Embryonic facial prominence (tissue), 1 donor: ENCODE measurements around the gene PLD1.
"Not testable (repeated sequence)": the region's sequence is repeated elsewhere in the genome, so short reads cannot be mapped to it uniquely, and the experiment has no call there.

Source experiments
- DNase-seq: peaks from one replicate; pipeline ENCODE4 v3.0.0-alpha.2; 2016; ENCODE audit errors: extremely low spot score

Gene PLD1

DNA sequence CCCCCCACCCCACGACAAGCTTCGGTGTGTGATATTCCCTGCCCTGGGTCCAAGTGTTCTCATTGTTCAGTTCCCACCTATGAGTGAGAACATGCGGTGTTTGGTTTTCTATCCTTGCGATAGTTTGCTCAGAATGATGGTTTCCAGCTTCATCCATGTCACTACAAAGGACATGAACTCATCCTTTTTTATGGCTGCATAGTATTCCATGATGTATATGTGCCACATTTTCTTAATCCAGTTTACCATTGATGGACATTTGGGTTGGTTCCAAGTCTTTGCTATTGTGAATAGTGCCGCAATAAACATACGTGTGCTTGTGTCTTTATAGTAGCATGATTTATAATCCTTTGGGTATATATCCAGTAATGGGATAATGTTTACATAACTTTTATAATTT, 4.4 kb upstream of the PLD1 start:
- not testable (repeated sequence) for DNase-seq

- no peak for DNase-seq
Measured at GRCh38 chr3:171813897-171814460, 3.7 kb upstream of the PLD1 start.

- DNase-seq: no peak
Measured at GRCh38 chr3:171813278-171813896, 3.1 kb upstream of the PLD1 start.

- DNase-seq: no peak
Measured at GRCh38 chr3:171812811-171813210, 2.5 kb upstream of the PLD1 start.

DNA sequence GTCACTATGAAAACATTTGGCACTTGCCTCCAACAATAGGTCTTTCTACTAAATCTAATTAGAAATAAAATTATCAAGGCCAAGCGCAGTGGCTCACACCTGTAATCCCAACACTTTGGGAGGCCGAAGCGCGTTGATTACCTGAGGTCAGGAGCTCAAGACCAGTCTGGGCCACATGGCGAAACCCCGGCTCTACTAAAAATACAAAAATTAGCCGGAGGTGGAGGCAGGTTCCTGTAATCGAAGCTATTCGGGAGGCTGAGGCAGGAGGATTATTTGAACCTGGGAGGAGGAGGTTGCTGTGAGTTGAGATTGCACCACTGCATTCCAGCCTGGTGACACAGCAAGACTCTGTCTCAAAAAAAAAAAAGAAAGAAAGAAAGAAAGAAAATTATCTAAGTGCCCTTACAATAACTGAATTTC, 1.6 kb upstream of the PLD1 start:
- no peak for DNase-seq

GRCh38 chr3:171811295-171811912, 1.1 kb upstream of the PLD1 start:
- peak; percentile 74 for DNase-seq

GRCh38 chr3:171810629-171811294, 479 bp upstream of the PLD1 start:
- DNase-seq: no peak

DNA sequence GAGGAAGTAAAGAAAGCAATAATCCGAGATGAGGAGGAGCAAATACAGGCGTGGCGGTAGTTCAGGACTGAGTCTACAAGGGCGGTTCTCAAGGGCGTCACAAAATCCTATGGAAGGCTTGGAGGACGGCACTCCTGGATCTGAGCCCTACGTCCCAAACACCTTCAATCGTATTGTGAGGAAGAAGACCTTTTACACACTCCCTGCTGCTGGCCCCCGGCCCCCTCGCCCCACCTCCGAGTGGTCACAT, 747 bp downstream of the PLD1 start:
- no peak for DNase-seq

GRCh38 chr3:171807806-171808205, 2.5 kb downstream of the PLD1 start:
- DNase-seq: no peak

- DNase-seq: no peak
Measured at GRCh38 chr3:171807129-171807675, 3.1 kb downstream of the PLD1 start.

- no peak for DNase-seq
Measured at GRCh38 chr3:171806200-171807128, 3.8 kb downstream of the PLD1 start.

GRCh38 chr3:171805687-171806086, 4.6 kb downstream of the PLD1 start:
- DNase-seq: no peak

- DNase-seq: no peak
Measured at GRCh38 chr3:171804618-171805389, 5.5 kb downstream of the PLD1 start.

GRCh38 chr3:171803044-171803443, 7.2 kb downstream of the PLD1 start:
- DNase-seq: no peak

DNA sequence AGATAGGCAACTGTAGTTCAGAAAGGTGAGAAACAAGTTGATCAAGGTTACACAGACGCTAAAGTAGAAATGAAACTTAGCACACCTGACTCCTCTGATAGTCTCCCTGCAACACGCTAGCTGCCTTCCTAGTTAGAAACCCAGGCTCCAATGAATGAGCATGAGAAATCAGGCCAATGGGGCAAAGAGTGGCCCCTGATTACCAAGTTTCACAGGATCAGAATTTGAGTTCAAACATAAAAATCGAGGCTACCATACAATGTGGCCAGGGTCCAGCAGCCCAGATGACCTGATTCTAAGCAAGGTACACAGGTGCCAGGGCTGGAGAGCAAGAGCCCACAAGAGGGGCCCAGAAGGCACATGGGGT, 7.7 kb downstream of the PLD1 start:
- no peak for DNase-seq

DNA sequence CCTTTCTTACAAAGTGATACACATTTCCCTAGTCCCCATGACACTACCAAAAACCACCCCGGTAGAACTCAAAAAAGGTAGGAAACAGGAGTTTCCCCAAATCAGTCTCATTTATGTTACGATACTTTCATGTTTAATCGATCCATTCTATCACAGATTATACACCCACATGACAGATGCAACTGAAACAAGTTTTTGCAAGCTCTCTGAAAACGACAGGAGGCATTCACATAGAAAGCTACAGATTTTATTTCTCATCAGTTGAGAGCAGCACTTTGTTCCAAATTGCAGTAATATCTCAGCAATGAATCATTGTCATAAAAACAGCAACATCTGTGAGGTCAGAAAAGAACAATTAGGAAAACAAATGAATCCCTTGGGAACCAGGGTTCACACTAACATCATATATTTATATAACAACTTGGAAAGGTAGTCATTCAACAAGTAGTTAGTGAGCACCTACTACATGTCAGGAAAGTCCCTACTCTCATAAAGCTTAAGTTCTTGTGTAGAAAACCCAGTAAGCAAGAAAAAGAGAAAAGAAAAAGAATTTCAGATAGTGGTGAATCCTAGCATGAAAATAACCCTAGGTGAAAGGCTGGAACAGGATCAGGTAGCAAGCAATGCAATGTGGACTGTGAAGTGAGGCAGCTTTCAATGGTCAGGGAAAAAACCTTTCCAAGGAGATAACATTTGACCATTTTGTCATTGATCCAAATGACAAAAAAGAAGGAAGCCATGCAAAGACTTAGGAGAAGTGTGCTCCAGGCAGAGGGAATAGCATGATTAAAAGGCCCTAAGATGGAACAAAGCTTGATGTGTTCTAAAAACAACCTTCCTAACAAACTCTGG, 8.3 kb downstream of the PLD1 start:
- DNase-seq: no peak

DNA sequence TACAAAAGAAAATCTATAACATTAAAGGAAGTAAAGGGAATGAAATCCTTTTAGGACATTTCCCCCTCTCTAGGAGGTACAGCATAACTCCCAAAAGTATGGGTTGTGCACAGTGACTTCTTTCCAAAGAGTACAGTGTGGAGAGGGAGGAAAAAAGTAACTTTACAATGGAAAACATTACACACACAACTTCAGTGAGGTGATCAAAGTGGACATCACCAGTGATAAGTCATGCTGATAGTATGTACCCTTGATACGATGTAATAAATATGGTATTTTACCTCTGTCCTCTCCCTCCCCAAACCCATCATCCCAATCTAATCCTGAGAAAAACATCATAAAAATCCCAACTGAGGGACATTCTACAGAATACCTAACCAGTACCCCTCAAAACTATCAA, 10.8 kb downstream of the PLD1 start:
- DNase-seq: no peak

- DNase-seq: no peak
Measured at GRCh38 chr3:171797873-171798272, 12.4 kb downstream of the PLD1 start.

- no peak for DNase-seq
Measured at GRCh38 chr3:171797265-171797679, 13.0 kb downstream of the PLD1 start.

DNA sequence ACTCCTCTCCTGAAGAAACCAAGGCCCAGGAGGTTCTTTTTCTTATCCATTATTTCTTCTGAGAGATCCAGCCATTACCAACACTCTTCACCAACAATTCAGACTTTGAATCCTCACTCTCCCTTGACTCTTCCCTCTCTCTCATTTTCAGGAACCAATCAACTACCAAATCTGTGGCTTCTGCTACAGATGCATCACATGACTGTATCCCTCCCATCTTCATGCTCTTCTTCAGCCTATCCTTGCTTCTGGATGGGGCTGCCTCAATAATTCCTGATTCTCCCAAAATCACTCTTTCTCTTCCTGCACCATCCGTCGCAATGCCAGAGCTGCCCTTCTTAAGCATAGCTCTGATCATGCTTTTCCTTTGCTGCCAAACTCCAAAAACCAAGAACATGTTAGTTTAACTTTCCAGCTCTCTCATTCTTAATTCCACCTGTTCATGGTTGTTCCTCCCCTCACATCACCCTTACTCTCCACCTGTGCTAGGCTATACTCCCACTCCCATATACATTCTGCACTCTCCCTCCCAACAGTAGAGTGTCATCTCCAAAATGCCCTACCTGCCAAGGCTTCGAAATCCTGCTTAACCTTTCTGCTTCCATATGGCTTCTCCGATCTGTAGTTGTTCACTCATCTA, 13.5 kb downstream of the PLD1 start:
- no peak for DNase-seq
